Measurements from ENCODE around the gene C4B.

DNA sequence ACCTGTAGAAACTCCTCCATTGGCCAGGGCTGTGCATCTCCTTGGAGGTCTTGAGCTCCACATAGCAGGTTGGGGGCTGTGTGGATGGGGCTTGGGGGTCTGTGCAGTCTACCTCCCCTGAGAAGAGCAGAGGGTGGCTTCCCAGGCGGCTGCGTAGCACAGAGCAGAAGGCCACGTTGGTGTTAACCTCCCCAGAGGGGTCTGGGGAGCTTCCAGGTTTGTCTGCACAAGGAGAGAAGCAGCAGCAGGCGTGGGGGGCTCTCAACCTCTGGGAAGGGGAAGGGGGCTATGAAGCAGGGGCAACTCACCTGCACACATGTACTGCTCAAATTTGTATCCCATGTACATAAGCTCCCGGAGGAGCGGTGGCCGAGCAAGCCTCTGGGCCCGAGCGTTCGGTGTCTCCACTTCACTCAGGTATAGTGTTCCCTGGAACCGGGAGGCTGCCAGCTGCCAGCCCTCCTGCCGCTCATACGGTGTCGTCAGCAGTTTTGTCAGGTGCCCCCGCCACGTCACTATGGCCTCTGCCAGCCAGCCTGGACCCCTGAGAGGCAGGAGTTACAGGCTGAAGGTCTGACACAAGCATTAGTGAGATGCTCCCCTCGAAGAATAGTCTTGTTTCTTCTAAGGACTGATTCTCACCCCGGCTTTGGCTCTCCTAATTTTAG lies 43.9 kb upstream of the C4B start:
- TF ChIP-seq, protein P1, sequence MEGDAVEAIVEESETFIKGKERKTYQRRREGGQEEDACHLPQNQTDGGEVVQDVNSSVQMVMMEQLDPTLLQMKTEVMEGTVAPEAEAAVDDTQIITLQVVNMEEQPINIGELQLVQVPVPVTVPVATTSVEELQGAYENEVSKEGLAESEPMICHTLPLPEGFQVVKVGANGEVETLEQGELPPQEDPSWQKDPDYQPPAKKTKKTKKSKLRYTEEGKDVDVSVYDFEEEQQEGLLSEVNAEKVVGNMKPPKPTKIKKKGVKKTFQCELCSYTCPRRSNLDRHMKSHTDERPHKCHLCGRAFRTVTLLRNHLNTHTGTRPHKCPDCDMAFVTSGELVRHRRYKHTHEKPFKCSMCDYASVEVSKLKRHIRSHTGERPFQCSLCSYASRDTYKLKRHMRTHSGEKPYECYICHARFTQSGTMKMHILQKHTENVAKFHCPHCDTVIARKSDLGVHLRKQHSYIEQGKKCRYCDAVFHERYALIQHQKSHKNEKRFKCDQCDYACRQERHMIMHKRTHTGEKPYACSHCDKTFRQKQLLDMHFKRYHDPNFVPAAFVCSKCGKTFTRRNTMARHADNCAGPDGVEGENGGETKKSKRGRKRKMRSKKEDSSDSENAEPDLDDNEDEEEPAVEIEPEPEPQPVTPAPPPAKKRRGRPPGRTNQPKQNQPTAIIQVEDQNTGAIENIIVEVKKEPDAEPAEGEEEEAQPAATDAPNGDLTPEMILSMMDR (IDR thresholded peaks at IDR 0.05): no peak
- no peak for TF ChIP-seq EZH2 (IDR thresholded peaks at IDR 0.05; ENCODE audit: borderline replicate concordance, insufficient read depth, low read depth, low read length, poor library complexity, severe bottlenecking)
